Hepatocyte (in vitro differentiated cells): Measurements from ENCODE around the gene NTNG1.

Experiments used
- EZH2 ChIP-seq: fragments of 200-600 bp; sonication (generic); IDR thresholded peaks from 2 replicates; pipeline ENCODE4 v1.6.1; 2016; ENCODE audit warnings: antibody characterized with exemption, mild to moderate bottlenecking, borderline replicate concordance
- EZH2phosphoT487 ChIP-seq: fragments of 200-600 bp; sonication (generic); IDR thresholded peaks from one replicate; pipeline ENCODE4 v1.6.1; 2018; ENCODE audit warnings: antibody characterized with exemption, mild to moderate bottlenecking, low read depth, moderate library complexity; ENCODE audit not compliant: unreplicated experiment, severe bottlenecking
- TF ChIP-seq, protein P1 (sequence below): fragments of 200-600 bp; sonication (generic); IDR thresholded peaks from 2 replicates; pipeline ENCODE4 v1.5.1; 2016; ENCODE audit warnings: antibody characterized with exemption, mild to moderate bottlenecking; ENCODE audit not compliant: poor library complexity

GRCh38 chr1:107433635-107434360 is 293.0 kb downstream of the NTNG1 start:
- TF ChIP-seq, protein P1, sequence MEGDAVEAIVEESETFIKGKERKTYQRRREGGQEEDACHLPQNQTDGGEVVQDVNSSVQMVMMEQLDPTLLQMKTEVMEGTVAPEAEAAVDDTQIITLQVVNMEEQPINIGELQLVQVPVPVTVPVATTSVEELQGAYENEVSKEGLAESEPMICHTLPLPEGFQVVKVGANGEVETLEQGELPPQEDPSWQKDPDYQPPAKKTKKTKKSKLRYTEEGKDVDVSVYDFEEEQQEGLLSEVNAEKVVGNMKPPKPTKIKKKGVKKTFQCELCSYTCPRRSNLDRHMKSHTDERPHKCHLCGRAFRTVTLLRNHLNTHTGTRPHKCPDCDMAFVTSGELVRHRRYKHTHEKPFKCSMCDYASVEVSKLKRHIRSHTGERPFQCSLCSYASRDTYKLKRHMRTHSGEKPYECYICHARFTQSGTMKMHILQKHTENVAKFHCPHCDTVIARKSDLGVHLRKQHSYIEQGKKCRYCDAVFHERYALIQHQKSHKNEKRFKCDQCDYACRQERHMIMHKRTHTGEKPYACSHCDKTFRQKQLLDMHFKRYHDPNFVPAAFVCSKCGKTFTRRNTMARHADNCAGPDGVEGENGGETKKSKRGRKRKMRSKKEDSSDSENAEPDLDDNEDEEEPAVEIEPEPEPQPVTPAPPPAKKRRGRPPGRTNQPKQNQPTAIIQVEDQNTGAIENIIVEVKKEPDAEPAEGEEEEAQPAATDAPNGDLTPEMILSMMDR = no peak
- TF ChIP-seq EZH2phosphoT487 (no peak), EZH2 (no peak)
